HEK293 (cell line): Measurements from ENCODE around the gene LILRA6.

Experiments
- REST ChIP-seq: fragments of 450-650 bp; formaldehyde crosslinking; IDR thresholded peaks from 2 replicates; pipeline ENCODE4 v1.5.1; 2016; ENCODE audit warnings: missing biosample characterization, missing genetic modification characterization
- ZNF175 ChIP-seq: fragments of 450-650 bp; formaldehyde crosslinking; IDR thresholded peaks from 2 replicates; pipeline ENCODE4 v1.5.1; 2016; ENCODE audit warnings: missing biosample characterization, missing genetic modification characterization
- ZNF350 ChIP-seq: fragments of 450-650 bp; formaldehyde crosslinking; IDR thresholded peaks from 2 replicates; pipeline ENCODE4 v1.5.0; 2017; ENCODE audit warnings: missing biosample characterization, mild to moderate bottlenecking, missing genetic modification characterization
- TF ChIP-seq, protein P1 (sequence below): fragments of 450-650 bp; formaldehyde crosslinking; IDR thresholded peaks from 2 replicates; pipeline ENCODE4 v1.5.1; 2016; ENCODE audit warnings: missing biosample characterization, missing genetic modification characterization

DNA sequence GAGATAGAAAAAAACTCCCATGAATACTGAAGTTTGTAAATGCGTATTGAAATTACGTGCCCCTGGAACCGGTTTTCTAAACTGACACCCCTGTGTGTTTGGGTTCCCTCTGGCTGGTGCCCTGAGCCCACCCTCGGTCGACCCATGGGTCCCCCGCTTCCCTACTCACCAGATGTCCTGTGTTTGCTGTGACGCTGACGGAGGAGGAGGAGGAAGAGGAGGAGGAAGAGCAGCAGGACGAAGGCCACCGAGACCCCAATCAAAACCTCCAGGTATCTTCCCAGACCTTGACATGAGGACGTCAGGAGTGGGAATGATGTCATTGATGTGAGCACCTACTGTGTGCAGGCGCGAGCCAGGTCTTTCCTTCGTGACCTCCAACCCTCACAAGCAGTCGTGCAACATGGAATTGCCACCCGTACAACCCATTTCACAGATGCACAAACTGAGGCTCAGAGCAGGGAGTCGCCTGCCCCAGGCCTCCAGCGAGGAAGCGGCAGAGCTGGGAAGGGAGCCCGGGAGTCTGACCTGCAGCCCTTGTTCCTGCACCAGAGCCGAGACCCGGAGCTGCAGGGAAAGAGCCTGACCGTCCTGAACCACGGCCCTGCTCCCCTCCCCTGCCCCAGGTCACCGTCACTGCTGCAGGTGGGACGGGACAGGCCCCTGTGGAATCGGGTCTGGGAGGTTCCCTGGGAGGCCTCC lies 23.5 kb downstream of the LILRA6 start:
- TF ChIP-seq ZNF175 (tag by site-specific recombination) = no peak
- TF ChIP-seq, protein P1, sequence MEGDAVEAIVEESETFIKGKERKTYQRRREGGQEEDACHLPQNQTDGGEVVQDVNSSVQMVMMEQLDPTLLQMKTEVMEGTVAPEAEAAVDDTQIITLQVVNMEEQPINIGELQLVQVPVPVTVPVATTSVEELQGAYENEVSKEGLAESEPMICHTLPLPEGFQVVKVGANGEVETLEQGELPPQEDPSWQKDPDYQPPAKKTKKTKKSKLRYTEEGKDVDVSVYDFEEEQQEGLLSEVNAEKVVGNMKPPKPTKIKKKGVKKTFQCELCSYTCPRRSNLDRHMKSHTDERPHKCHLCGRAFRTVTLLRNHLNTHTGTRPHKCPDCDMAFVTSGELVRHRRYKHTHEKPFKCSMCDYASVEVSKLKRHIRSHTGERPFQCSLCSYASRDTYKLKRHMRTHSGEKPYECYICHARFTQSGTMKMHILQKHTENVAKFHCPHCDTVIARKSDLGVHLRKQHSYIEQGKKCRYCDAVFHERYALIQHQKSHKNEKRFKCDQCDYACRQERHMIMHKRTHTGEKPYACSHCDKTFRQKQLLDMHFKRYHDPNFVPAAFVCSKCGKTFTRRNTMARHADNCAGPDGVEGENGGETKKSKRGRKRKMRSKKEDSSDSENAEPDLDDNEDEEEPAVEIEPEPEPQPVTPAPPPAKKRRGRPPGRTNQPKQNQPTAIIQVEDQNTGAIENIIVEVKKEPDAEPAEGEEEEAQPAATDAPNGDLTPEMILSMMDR = no peak
- no peak for TF ChIP-seq REST (tag by site-specific recombination)
- no peak for TF ChIP-seq ZNF350 (tag by site-specific recombination)
